HG03432 (cell line): Measurements from ENCODE around the gene TNFSF4.
"Not testable (repeated sequence)": the region's sequence is repeated elsewhere in the genome, so short reads cannot be mapped to it uniquely, and the experiment has no call there.

Source experiments
- ATAC-seq: cut with Tn5 transposase; IDR thresholded peaks from one replicate; pipeline ENCODE4 v1.9.1; 2021; ENCODE audit warnings: mild to moderate bottlenecking, moderate library complexity; ENCODE audit not compliant: unreplicated experiment

Gene TNFSF4, protein sequence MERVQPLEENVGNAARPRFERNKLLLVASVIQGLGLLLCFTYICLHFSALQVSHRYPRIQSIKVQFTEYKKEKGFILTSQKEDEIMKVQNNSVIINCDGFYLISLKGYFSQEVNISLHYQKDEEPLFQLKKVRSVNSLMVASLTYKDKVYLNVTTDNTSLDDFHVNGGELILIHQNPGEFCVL

GRCh38 chr1:173206816-173207568 is at the start of gene TNFSF4:
TSS of gene TNFSF4 (minus strand) at chr1:173207331. CDS start at chr1:173207176, 155 bp downstream.
- no peak for ATAC-seq

DNA sequence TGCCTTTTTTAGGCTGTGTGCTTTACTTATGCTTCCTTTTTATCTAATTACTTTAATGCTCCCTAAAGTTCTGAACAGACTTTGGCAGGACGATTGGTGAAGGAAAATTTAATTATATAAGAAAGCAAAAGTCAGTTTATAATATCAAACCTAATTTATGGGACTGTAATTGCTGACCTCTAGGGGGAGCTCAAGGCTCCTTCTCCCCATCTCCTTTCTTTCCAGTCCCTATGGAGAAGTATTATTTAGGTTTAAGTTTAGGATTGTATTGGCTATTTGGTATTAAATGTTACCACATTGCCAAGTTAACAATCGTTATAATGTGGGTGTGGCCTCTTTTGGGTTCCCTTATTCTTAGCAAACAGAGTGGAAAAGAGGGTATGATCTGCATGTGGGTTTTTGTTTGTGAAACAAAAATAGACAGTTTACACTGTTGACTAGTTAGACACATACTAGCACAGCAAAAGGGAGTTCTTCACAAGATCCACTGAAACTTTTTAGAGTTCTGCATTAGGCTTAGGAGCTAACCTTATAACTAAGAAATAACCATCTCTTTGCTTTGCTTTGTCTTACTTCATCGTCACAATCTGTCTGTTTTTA is 48.2 kb upstream of the TNFSF4 start:
- no peak for ATAC-seq

- no peak for ATAC-seq
Observed at GRCh38 chr1:173253046-173253445, 45.9 kb upstream of the TNFSF4 start.

DNA sequence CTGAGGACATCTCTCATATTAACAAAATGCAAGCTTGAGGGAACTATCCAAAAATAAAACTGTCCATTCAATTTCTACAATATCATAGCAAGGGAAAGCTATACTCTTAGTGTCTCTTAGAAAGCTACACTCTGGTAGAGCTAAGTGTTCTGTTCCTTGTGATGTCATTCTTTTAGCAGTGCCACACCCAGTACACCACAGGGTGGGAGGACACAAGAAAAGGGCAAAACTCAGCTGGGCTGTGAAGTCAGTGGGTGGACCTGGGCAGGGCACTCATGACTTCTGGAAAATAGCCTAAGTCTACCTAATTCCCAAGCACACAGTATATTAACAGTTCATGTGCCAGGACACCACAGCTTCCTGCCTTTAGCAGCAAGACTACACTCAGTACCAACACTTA is 42.2 kb upstream of the TNFSF4 start:
- no peak for ATAC-seq

DNA sequence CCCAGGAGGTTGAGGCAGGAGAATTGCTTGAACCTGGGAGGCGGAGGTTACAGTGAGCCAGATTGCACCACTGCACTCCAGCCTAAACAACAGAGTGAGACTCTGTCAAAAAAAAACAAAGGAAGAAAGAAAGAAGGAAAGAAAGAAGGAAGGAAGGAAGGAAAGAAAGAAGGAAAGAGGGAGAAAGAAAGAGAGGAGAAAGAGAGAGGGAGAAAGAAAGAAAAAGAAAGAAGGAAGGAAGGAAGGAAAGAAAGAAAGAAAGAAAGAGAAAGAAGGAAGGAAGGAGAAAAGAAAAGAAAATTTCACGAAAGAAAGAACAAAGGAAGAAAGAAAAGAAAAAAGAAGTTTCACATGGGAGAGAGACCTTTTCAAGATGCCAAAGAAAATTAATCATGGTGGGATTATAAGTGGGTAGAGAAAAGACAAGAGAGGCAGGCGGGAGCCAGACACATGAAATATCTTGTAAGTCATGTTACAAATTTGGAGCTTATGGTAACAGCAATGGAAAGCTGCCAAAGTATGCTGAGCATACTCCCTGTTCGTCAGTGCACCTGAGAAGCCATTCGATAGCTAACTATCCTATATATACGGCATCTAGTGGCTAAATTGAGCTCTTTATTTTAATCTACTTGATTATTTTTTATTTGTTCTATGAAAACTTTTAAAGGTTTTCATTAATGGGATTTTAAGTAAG is 41.3 kb upstream of the TNFSF4 start:
- ATAC-seq, result no peak

- no peak for ATAC-seq
Observed at GRCh38 chr1:173245892-173246291, 38.8 kb upstream of the TNFSF4 start.

GRCh38 chr1:173243300-173243699 is 36.2 kb upstream of the TNFSF4 start:
- no peak for ATAC-seq

DNA sequence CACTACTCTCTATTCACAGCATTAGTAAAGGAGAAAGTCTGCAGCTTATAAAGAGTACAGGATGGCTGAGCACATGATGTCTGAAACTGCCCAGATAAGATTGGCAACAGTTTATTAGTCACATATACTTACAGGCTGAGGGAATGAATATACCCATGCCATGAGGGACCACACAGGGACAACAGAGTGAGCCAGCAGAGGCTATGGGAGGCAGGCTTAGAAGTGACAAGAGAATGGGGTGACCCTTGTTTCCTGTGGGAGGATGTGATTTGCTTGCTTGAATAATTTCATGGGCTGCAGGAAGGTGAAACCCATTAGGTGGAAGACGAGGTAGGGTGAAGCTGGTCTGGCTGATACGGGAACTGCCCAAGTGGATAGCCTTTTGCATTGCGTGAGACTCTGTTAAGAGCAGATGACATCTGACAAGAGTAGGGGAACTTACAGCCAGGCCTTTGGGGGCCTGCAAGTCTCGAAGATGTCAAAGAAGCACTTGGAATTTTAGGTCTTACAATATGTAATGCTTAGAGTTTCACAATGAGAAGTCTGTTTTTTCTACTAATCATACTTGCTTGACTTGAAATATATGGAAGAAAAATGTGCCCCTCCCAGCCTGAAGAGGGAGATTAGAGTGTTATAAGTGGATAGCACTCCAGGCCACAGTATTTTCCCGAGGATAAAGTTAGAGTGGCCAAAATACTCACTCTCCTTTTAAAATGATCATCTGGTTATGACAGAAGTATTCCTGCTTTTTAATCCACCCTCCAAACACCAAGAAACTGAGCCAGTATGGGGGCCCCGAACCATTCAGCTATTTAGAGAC is 34.6 kb upstream of the TNFSF4 start:
- ATAC-seq, result peak; percentile 81

DNA sequence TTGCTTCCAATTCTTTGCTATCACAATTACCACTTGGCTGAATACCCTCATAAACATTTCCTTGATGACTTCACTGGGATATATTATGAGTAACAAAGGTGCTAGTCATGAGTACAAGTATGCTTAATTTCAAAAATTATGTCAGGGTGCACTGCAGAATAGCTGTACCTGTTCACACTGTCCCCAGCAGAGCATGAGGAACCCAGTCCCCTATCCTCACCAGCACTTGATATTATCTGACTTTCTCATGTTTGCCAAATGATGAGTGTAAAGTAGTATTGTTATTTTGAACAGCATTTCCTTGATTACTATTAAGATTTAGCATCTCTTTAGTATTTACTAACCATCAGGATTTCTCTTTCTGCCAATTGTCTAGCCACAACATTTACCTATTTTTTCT is 33.5 kb upstream of the TNFSF4 start:
- no peak for ATAC-seq

- ATAC-seq, result no peak
Observed at GRCh38 chr1:173239058-173239457, 31.9 kb upstream of the TNFSF4 start.

- ATAC-seq, result no peak
Observed at GRCh38 chr1:173234899-173235298, 27.8 kb upstream of the TNFSF4 start.

DNA sequence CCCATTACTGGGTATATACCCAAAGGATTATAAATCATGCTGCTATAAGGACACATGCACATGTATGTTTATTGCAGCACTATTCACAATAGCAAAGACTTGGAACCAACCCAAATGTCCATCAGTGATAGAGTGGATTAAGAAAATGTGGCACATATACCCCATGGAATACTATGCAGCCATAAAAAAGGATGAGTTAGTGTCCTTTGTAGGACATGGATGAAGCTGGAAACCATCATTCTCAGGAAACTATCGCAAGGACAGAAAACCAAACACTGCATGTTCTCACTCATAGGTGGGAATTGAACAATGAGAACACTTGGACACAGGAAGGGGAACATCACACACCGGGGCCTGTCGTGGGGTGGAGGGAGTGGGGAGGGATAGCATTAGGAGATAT is 27.3 kb upstream of the TNFSF4 start:
- not testable (repeated sequence) for ATAC-seq

GRCh38 chr1:173229031-173229430 is 21.9 kb upstream of the TNFSF4 start:
- ATAC-seq, result not testable (repeated sequence)

DNA sequence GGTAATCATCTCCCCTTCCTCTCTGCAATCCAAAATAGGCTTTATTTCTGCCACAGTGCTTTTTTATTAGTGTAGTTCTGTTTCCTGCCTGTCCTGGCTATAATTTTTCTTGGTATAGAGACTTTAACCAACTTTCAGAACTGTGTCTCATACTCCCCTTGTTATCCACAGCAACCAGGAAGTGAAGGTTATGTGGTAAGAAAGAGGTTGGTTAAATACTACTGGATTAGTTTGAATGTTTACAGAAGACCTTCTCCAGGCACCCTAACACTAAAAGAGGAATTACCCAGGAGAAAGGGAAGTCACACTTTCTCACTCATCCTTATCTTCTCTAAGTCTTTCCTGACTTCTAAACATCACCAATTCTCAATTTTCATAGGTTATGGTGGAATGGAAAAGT is 17.8 kb upstream of the TNFSF4 start:
- ATAC-seq, result no peak

GRCh38 chr1:173224280-173224892 is 17.3 kb upstream of the TNFSF4 start:
- ATAC-seq, result no peak

- no peak for ATAC-seq
Observed at GRCh38 chr1:173223031-173223380, 15.9 kb upstream of the TNFSF4 start.

GRCh38 chr1:173222149-173223030 is 15.3 kb upstream of the TNFSF4 start:
- ATAC-seq, result no peak

DNA sequence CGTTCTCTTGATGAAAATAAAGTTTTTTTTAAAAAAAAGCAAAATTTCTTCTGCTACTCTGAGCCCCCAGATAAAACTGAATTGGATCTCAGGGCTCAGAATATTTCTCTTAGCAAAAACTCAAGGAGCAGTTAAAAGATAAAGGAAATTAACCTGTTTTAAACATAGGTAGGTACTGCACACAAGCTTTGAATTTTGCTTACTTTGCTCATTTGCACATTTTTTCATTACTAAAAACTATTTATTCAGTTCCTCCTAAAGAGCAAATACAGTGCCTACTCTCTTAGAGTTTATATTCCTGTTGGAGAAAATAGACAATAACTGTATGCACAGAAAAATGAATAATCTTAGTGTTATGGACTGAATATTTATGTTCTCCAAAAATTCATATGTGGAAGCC is 13.0 kb upstream of the TNFSF4 start:
- ATAC-seq, result no peak

GRCh38 chr1:173213665-173214064 is 6.5 kb upstream of the TNFSF4 start:
- no peak for ATAC-seq
